Activated CD4-positive, alpha-beta T cell treated with anti-CD3 and anti-CD28 coated beads for 36 hours (primary cell): Measurements from ENCODE around the gene FOXN3. TPM values are rescaled to one million over a fixed set of nuclear protein-coding genes. Genes with fewer than 3 reads are reported as not detected.

ENCODE experiments used
- ATAC-seq: fragments of 200-7000 bp; cut with Tn5 transposase; one replicate; pipeline ENCODE4 v1.10.0; 2021; ENCODE audit warnings: mild to moderate bottlenecking, moderate library complexity
- CTCF ChIA-PET: fragments of 350-600 bp; sonication (Branson Sonifier 250); formaldehyde crosslinking; loops from one replicate; lab custom pipeline; 2021; ENCODE audit warnings: antibody characterized with exemption; lab: Charles Lee
- POLR2A ChIA-PET: fragments of 350-600 bp; sonication (Branson Sonifier 250); formaldehyde crosslinking; loops from one replicate; lab custom pipeline; 2021; ENCODE audit warnings: antibody characterized with exemption, inconsistent platforms; lab: Charles Lee
- DNase-seq: peaks from one replicate; pipeline ENCODE4 v3.0.0-alpha.2; 2020
- H3K27ac Mint-ChIP-seq: one replicate; pipeline ENCODE4 v1.8.0; 2021; ENCODE audit warnings: mixed read lengths
- H3K27me3 Mint-ChIP-seq: one replicate; pipeline ENCODE4 v1.8.0; 2021; ENCODE audit warnings: mixed read lengths
- H3K36me3 Mint-ChIP-seq: one replicate; pipeline ENCODE4 v1.8.0; 2021; ENCODE audit warnings: low read depth, mixed read lengths
- H3K4me1 Mint-ChIP-seq: one replicate; pipeline ENCODE4 v1.8.0; 2021; ENCODE audit warnings: mixed read lengths
- H3K4me3 Mint-ChIP-seq: one replicate; pipeline ENCODE4 v1.8.0; 2021; ENCODE audit warnings: mild to moderate bottlenecking, moderate library complexity, mixed read lengths
- H3K9me3 Mint-ChIP-seq: one replicate; pipeline ENCODE4 v1.8.0; 2021; ENCODE audit warnings: low read depth, mixed read lengths
- intact Hi-C, 2 experiments: fragments of 100-400 bp; cut with DNase I in 1 of 2; cut with micrococcal nuclease in 1 of 2; formaldehyde crosslinking; loops; one replicate each; pipeline versions ENCODE4 v1.14.2 to v1.15.1; 2022 to 2024; cut with DNase I, micrococcal nuclease
- total RNA-seq, 2 experiments: library from RNA; stranded (reverse); gene quantifications; one replicate each; pipeline ENCODE4 v1.2.3, GENCODE V29; 2021

FOXN3 gene
- total RNA-seq, 2 experiments from 2014 or later, result 69.1 to 76.3 TPM

GRCh38 chr14:89146274-89146673 lies 270.8 kb downstream of the FOXN3 start:
- H3K27me3 Mint-ChIP-seq, result no peaks in the 10 kb centered on the region
- no peak for ATAC-seq
- ChIA-PET CTCF (no interaction called here), POLR2A (no interaction called here)
- no peak for DNase-seq
- no peaks in the 10 kb centered on the region for H3K4me1 Mint-ChIP-seq
- intact Hi-C loops, result no loop called here
- no peak overlapping the region for H3K4me3 Mint-ChIP-seq
- no peak overlapping the region for H3K27ac Mint-ChIP-seq
- no peaks in the 10 kb centered on the region for H3K36me3 Mint-ChIP-seq
- no peaks in the 10 kb centered on the region for H3K9me3 Mint-ChIP-seq

GRCh38 chr14:89144642-89145041 lies 272.4 kb downstream of the FOXN3 start:
- Mint-ChIP-seq H3K9me3 (no peaks in the 10 kb centered on the region), H3K27ac (no peak overlapping the region), H3K36me3 (no peaks in the 10 kb centered on the region), H3K4me3 (no peak overlapping the region), H3K4me1 (no peaks in the 10 kb centered on the region), H3K27me3 (no peaks in the 10 kb centered on the region)
- intact Hi-C loops, result no loop called here
- ChIA-PET CTCF (no interaction called here), POLR2A (no interaction called here)
- DNase-seq (no peak), ATAC-seq (no peak)

GRCh38 chr14:89144066-89144465 lies 273.0 kb downstream of the FOXN3 start:
- no peaks in the 10 kb centered on the region for H3K27me3 Mint-ChIP-seq
- intact Hi-C loops, result no loop called here
- ChIA-PET POLR2A (no interaction called here), CTCF (no interaction called here)
- H3K9me3 Mint-ChIP-seq, result no peaks in the 10 kb centered on the region
- no peak for DNase-seq
- no peak overlapping the region for H3K4me3 Mint-ChIP-seq
- no peaks in the 10 kb centered on the region for H3K4me1 Mint-ChIP-seq
- no peak overlapping the region for H3K27ac Mint-ChIP-seq
- no peak for ATAC-seq
- H3K36me3 Mint-ChIP-seq, result no peaks in the 10 kb centered on the region

GRCh38 chr14:89143595-89143994 lies 273.4 kb downstream of the FOXN3 start:
- H3K36me3 Mint-ChIP-seq, result no peaks in the 10 kb centered on the region
- no peaks in the 10 kb centered on the region for H3K4me1 Mint-ChIP-seq
- no peak overlapping the region for H3K4me3 Mint-ChIP-seq
- no peak for ATAC-seq
- intact Hi-C loops, result no loop called here
- no peak overlapping the region for H3K27ac Mint-ChIP-seq
- ChIA-PET POLR2A (no interaction called here), CTCF (no interaction called here)
- no peaks in the 10 kb centered on the region for H3K27me3 Mint-ChIP-seq
- no peaks in the 10 kb centered on the region for H3K9me3 Mint-ChIP-seq
- DNase-seq, result no peak

- CTCF ChIA-PET, result interaction anchor here (0.6 kb wide), 1 partner anchor 20 kb away, joined by 3 read pairs; no protein-coding TSS in a partner anchor
Observed at GRCh38 chr14:89142366-89142765, 274.7 kb downstream of the FOXN3 start.

GRCh38 chr14:89141862-89142261 lies 275.2 kb downstream of the FOXN3 start:
- no peaks in the 10 kb centered on the region for H3K36me3 Mint-ChIP-seq
- no peaks in the 10 kb centered on the region for H3K27me3 Mint-ChIP-seq
- H3K9me3 Mint-ChIP-seq, result peaks cover 7% of the 10 kb centered on the region
- ATAC-seq (no peak), DNase-seq (no peak)
- no peaks in the 10 kb centered on the region for H3K4me1 Mint-ChIP-seq
- H3K27ac Mint-ChIP-seq, result no peak overlapping the region
- H3K4me3 Mint-ChIP-seq, result no peak overlapping the region
- intact Hi-C loops, result no loop called here
- CTCF ChIA-PET, result interaction anchor here (0.9 kb wide), 1 partner anchor 242 kb away, joined by 3 read pairs; no protein-coding TSS in a partner anchor
- POLR2A ChIA-PET, result no interaction called here

More at GRCh38 chr14:89142366-89142765, 274.7 kb downstream of the FOXN3 start:
- Mint-ChIP-seq H3K27ac (no peak overlapping the region), H3K27me3 (no peaks in the 10 kb centered on the region), H3K36me3 (no peaks in the 10 kb centered on the region), H3K4me3 (no peak overlapping the region), H3K4me1 (no peaks in the 10 kb centered on the region), H3K9me3 (peaks cover 2% of the 10 kb centered on the region)
- POLR2A ChIA-PET, result no interaction called here
- no peak for DNase-seq
- intact Hi-C loops, result no loop called here
- ATAC-seq, result no peak

- ChIA-PET POLR2A (no interaction called here), CTCF (interaction anchor here (1.5 kb wide), 1 partner anchor 775 kb away, joined by 3 read pairs; no protein-coding TSS in a partner anchor)
- intact Hi-C loops, result no loop called here
Observed at GRCh38 chr14:89140326-89140725, 276.7 kb downstream of the FOXN3 start.

GRCh38 chr14:89139404-89140247 lies 277.4 kb downstream of the FOXN3 start:
- H3K9me3 Mint-ChIP-seq, result peaks cover 20% of the 10 kb centered on the region
- no peak overlapping the region for H3K4me3 Mint-ChIP-seq
- DNase-seq, result no peak
- no peak for ATAC-seq
- no peaks in the 10 kb centered on the region for H3K36me3 Mint-ChIP-seq
- H3K27me3 Mint-ChIP-seq, result no peaks in the 10 kb centered on the region
- intact Hi-C loops, result no loop called here
- ChIA-PET CTCF (interaction anchor here (1.5 kb wide), 1 partner anchor 775 kb away, joined by 3 read pairs; no protein-coding TSS in a partner anchor), POLR2A (no interaction called here)
- no peak overlapping the region for H3K27ac Mint-ChIP-seq
- no peaks in the 10 kb centered on the region for H3K4me1 Mint-ChIP-seq

More at GRCh38 chr14:89140326-89140725, 276.7 kb downstream of the FOXN3 start:
- Mint-ChIP-seq H3K36me3 (no peaks in the 10 kb centered on the region), H3K27me3 (no peaks in the 10 kb centered on the region), H3K4me3 (no peak overlapping the region), H3K27ac (no peak overlapping the region), H3K9me3 (peaks cover 18% of the 10 kb centered on the region), H3K4me1 (no peaks in the 10 kb centered on the region)
- DNase-seq (no peak), ATAC-seq (no peak)

GRCh38 chr14:89138846-89139245 lies 278.2 kb downstream of the FOXN3 start:
- ChIA-PET CTCF (no interaction called here), POLR2A (no interaction called here)
- Mint-ChIP-seq H3K36me3 (no peaks in the 10 kb centered on the region), H3K4me3 (no peak overlapping the region), H3K27me3 (no peaks in the 10 kb centered on the region), H3K4me1 (no peaks in the 10 kb centered on the region), H3K27ac (no peak overlapping the region), H3K9me3 (peaks cover 20% of the 10 kb centered on the region)
- intact Hi-C loops, result no loop called here
- ATAC-seq (no peak), DNase-seq (no peak)

- Mint-ChIP-seq H3K9me3 (peaks cover 20% of the 10 kb centered on the region), H3K27me3 (no peaks in the 10 kb centered on the region), H3K4me1 (no peaks in the 10 kb centered on the region), H3K27ac (no peak overlapping the region), H3K4me3 (no peak overlapping the region), H3K36me3 (no peaks in the 10 kb centered on the region)
- intact Hi-C loops, result no loop called here
- ChIA-PET CTCF (interaction anchor here (1.3 kb wide), 1 partner anchor 97 kb away, joined by 3 read pairs; no protein-coding TSS in a partner anchor), POLR2A (interaction anchor here (0.5 kb wide), 1 partner anchor 40 kb away, joined by 3 read pairs; no protein-coding TSS in a partner anchor)
- DNase-seq (no peak), ATAC-seq (no peak)
Observed at GRCh38 chr14:89137526-89138163, 279.4 kb downstream of the FOXN3 start.

- H3K4me1 Mint-ChIP-seq, result no peaks in the 10 kb centered on the region
- H3K4me3 Mint-ChIP-seq, result no peak overlapping the region
- no peaks in the 10 kb centered on the region for H3K36me3 Mint-ChIP-seq
- peaks cover 20% of the 10 kb centered on the region for H3K9me3 Mint-ChIP-seq
- intact Hi-C loops, result no loop called here
- ATAC-seq (no peak), DNase-seq (no peak)
- ChIA-PET CTCF (interaction anchor here (0.9 to 1.3 kb wide), 2 partner anchors 68 to 96 kb away, joined by 3 read pairs; no protein-coding TSS in a partner anchor), POLR2A (no interaction called here)
- H3K27ac Mint-ChIP-seq, result no peak overlapping the region
- H3K27me3 Mint-ChIP-seq, result no peaks in the 10 kb centered on the region
Observed at GRCh38 chr14:89136587-89136986, 280.4 kb downstream of the FOXN3 start.
